ENCODE measurements around the gene COL19A1.
A peak's percentile ranks its signal among the peaks of the same experiment; 100 is the strongest.
"Not testable (repeated sequence)": the region's sequence is repeated elsewhere in the genome, so short reads cannot be mapped to it uniquely, and the experiment has no call there.

COL19A1 gene

GRCh38 chr6:69866770-69867638, 648 bp downstream of the COL19A1 start:
- DNase-seq (peak; percentile 70), ATAC-seq (peak; percentile 86)

DNA sequence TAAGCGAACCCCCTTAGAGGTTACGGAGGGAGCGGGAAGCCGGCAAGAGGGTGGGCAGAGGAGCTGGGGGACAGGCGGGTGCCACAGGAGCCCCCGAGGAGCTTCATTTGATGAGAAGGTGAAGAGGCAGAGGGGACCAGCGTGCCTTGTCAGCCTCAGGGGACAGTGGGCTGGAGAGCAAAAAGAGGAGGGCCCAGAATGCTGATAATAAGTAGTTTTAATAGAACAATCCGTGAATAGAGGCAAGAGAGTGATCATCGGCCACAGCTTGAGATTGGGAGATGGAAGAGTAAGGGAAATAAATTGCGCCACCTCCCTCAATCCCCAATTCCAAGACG, 1.3 kb downstream of the COL19A1 start:
- no peak for ATAC-seq

DNA sequence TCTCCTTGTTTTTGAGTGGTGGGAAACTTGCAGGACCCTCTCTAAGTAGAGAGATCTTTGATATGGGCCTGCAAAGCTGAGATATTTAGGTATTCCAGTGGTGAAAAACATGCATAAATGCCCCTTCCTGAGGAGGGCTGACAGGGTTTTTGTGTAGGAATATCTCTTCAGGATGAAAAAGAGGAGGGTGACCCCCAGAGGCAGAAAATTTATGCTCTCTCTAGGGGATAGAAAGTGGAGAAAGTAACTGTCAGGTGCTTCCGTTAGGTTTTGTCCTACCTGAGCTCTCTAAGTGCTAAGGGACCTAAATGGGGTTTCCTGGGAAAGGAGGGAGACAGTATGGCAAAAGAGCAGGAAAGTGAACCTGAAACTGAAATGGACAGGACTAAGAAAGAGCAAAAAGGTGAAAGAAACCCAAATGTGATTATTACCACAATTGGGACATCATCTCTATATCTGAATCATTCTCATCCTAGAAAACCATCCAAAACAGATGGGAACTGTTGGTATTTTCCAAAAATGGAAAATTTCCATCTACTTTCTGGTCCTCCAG, 2.0 kb downstream of the COL19A1 start:
- no peak for ATAC-seq
- no peak for DNase-seq

More for the DNA sequence above, 1.3 kb downstream of the COL19A1 start:
- no peak for DNase-seq

DNA sequence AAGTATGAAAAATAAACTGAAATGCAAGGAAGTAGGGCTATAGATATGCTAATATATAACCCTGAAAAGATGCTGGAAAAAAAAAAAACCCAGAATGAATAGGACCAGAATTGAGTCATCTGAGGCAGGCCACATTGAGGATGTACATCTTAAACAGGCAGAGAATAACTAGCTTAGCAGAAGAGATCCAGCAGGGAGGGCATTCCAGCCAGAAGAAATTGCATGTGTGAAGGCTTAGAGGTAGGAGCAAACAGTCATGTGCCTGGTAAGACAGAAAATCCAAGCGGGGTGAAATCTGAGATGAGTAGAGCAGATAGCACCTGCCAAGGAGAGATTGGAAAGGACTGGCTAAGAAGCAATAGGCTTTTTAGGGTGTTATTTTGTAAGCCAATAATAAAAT, 2.6 kb downstream of the COL19A1 start:
- ATAC-seq (peak; percentile 37), DNase-seq (no peak)

GRCh38 chr6:69871107-69871506, 4.8 kb downstream of the COL19A1 start:
- DNase-seq: no peak
- ATAC-seq: no peak

GRCh38 chr6:69873291-69873690, 6.9 kb downstream of the COL19A1 start:
- DNase-seq (no peak), ATAC-seq (no peak)

GRCh38 chr6:69875715-69876114, 9.4 kb downstream of the COL19A1 start:
- no peak for DNase-seq
- ATAC-seq: no peak

GRCh38 chr6:69878795-69879194, 12.4 kb downstream of the COL19A1 start:
- DNase-seq (no peak), ATAC-seq (no peak)

GRCh38 chr6:69880601-69881000, 14.2 kb downstream of the COL19A1 start:
- no peak for ATAC-seq
- DNase-seq: no peak

DNA sequence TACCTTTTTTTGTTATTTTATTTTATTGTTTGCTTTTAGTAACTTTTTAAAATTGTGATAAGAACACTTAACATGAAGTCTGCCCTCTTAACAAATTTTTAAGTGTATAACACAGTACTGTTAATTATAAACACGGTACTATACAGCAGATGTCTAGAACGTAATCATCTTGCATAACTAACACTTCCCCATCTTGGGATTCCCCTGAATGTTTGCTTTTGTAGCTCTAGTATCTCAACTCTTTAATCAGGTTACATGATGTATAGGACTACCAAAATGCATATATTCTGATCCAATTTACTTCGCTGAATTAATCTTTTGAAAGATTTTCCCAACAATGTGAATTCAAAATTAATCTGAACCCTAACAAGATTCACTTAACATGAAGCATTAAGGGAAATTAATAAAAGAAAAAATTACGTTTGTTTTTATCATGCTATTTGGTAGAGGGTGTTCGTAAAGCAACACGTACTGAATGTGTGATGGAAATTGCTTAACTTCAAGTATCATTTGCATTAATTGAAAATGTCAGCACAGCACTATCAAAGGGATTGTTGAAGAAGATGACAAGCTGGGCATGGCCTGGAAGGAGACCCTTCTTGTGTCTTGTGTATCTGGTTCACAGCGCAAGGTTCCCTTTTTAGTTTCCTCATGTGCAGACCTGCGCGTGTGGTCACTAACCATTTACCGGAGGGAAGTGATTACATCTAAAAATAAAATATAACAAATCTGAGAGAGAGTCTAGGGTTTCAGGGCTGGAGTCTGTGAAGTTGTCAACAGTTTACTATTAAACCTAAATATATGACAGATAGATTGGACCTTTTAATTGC, 15.2 kb downstream of the COL19A1 start:
- DNase-seq (no peak), ATAC-seq (peak; percentile 28)

DNA sequence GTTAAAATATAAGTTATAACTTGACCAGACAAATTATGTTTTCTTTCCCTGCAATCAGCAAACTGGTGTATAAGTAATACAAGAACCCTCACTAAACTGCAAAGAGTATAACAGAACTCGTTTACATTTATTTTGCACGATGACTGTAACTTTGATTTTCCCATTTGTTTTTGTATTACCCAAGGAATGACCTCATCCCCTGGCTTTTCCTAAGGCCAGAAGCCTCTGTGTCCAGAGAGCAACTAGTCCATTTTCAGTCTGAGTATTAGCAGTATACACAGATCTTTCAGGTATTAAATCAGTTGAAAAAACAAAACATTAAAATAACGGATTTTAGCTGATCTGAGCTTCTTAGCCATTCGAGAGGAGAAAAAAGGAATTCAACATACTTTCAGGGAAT, 17.2 kb downstream of the COL19A1 start:
- DNase-seq (no peak), ATAC-seq (no peak)

DNA sequence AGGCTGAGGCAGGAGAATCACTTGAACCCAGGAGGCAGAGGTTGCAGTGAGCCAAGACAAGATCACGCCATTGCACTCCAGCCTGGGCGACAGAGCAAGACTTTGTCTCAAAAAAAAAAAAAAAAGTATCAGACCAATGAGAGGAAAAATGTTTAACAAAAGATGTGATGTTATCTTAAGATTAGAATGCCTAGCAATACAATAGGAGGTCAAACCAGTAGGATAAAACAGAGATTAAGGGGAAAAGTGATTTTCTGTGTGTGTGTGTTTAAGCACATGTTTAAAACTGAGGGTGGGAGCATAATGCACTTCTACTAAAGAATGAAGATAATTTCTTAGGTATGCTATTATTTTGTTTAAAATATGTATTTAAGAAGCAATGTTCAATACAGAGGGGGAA, 17.9 kb downstream of the COL19A1 start:
- no peak for DNase-seq
- ATAC-seq: no peak

DNA sequence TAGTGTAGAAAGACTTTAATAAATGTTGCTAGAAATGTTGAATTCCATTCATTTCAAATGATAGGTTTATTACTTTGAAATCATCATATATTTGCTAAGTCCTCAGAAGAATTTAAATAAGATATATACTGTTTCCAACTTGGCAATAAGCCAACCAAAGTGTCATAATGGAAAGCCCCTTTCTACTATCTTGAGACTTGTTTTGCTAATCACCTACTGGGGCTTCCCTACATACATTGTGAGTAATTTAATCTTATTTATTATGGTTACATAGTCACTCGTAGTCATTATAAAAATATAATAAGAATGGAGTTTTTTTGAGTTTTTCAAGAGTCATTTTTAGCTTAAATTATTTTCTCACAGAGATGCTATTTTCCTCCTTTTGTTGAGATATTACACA, 20.7 kb downstream of the COL19A1 start:
- peak; percentile 49 for ATAC-seq
- no peak for DNase-seq

- DNase-seq (no peak), ATAC-seq (no peak)
These were observed 21.5 kb downstream of the COL19A1 start for GRCh38 chr6:69887714-69888345.

DNA sequence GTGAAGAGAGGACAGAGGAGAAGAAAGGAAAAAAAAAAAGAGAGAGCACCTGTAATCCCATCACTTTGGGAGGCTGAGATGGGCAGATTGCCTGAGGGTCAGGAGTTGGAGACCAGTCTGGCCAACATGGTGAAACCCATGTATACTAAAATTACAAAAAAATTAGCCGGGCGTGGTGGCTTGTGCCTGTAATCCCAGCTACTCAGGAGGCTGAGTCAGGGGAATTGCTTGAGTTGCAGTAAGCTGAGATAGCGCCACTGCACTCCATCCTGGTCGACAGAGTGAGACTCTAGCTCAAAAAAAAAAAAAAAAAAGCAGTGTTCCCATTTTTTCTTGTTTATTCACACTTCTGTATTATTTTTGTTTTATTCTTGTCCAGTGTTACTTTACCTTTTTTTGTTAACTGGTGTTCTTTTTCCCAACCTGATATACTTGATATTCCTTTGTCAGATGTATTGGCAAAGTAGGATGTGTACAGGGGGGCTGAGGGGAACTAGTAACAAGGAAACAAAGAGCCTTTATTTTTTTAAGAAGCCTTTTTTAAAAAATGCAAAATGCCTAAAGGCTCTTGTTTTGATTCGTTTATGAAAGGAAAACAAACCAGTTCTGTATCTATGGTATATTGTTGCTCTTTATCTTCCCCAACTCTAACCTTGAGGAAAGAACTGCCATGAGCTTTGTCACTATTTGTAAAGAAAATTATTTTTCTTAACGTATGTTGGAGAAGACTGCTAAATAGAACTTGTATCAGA, 22.3 kb downstream of the COL19A1 start:
- DNase-seq (no peak), ATAC-seq (no peak)

GRCh38 chr6:69889234-69889974, 23.0 kb downstream of the COL19A1 start:
- ATAC-seq, DNase-seq: not testable (repeated sequence)

GRCh38 chr6:69892561-69892960, 26.2 kb downstream of the COL19A1 start:
- ATAC-seq, DNase-seq: not testable (repeated sequence)

DNA sequence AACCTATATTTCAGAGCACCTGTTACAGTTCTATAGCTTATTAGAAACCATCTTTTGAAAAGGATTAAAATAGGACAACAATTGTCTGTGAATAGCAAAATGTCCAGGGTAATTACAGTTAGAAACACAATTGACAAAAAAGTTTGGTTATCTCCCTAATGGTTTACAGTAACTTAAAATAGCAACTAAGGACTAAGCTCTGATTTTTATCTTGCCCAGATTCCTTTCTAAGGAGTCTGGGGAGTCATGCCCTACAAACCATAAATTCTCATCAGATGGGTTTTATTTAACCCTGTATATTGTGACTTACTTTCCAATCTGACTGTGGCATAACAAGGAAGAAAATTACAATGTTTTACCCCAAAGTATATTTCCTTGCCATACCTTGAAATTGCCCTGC, 26.9 kb downstream of the COL19A1 start:
- not testable (repeated sequence) for DNase-seq, ATAC-seq

DNA sequence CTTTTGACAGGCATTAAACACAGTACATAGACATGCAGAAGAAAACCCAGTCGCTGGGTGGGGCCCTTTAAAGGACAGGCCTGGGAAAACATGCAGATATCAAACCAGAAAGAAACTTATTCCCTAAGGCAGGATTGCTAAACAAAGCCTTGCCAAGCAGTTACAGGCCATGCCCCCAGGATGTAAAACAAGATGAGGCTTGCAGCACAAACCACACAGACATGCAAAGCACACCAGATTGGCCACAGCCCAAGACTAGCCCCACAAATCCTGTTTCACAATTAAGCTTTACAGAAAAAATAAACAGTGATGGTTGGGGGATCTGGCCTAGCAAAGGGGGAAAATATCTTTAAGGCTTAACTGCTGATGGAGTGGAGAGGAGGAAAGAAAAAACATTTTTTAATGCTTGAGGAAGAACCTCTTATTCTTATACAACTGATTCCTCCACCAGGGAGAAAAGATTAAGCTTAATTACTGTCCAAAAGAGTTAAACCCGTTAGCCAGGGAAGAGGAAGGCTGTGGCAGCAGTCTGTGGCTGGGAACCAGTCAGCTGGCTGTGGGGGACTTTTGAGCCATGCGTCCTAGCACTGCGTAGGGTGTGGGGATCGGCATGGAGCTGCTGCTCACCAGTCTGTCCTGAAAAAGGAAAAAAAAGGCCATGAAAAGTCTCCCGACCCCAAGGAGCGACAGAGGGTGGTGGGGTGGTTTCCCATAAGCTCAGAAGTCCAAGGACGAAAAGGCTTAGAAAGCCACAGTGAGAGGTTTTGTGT, 28.4 kb downstream of the COL19A1 start:
- ATAC-seq (no peak), DNase-seq (no peak)

GRCh38 chr6:69895396-69895795, 29.0 kb downstream of the COL19A1 start:
- DNase-seq (no peak), ATAC-seq (no peak)
